H1 (cell line): ENCODE data around the gene GSPT1. TPM values are rescaled to one million over a fixed set of nuclear protein-coding genes. Genes with fewer than 3 reads are reported as not detected.

Experiments used
- CTCF ChIA-PET: fragments of 300-600 bp; sonication (Branson Sonifier 250); formaldehyde crosslinking; loops from one replicate; lab custom pipeline; 2021; ENCODE audit not compliant: partially characterized antibody; lab: Charles Lee
- POLR2A ChIA-PET: fragments of 300-600 bp; sonication (Branson Sonifier 250); formaldehyde crosslinking; loops from one replicate; lab custom pipeline; 2021; ENCODE audit warnings: inconsistent platforms; ENCODE audit not compliant: partially characterized antibody; lab: Charles Lee
- DNase-seq, 2 experiments: peaks; one replicate each; pipeline versions ENCODE4 v3.0.0 to v3.0.0-alpha.2; 2010 to 2022; ENCODE audit warnings: low spot score in 2 of 2, low read depth in 1 of 2, mixed read lengths in 1 of 2
- FAIRE-seq: peaks from 2 replicates; lab custom pipeline; 2011; peaks lifted over from hg19 to GRCh38; lab: Jason Lieb, UNC
- H2AFZ ChIP-seq: 2 replicates; pipeline ENCODE4 v1.8.1; 2012; ENCODE audit warnings: low read length, inconsistent platforms
- H2AK5ac ChIP-seq: 2 replicates; pipeline ENCODE4 v1.6.1; 2013; ENCODE audit warnings: low read depth, low read length
- H2BK120ac ChIP-seq: replicated peaks from 2 replicates; pipeline ENCODE3; 2013; ENCODE audit warnings: low read depth, low read length, inconsistent platforms
- H2BK12ac ChIP-seq: 2 replicates; pipeline ENCODE4 v1.6.1; 2013; ENCODE audit warnings: low read depth, low read length
- H2BK15ac ChIP-seq: 2 replicates; pipeline ENCODE4 v1.6.1; 2013; ENCODE audit warnings: low read length
- H2BK20ac ChIP-seq: 2 replicates; pipeline ENCODE4 v1.6.1; 2013; ENCODE audit warnings: low read length
- H2BK5ac ChIP-seq: 2 replicates; pipeline ENCODE4 v1.6.1; 2013; ENCODE audit warnings: low read depth, low read length
- H3K14ac ChIP-seq: 2 replicates; pipeline ENCODE4 v1.6.1; 2013; ENCODE audit warnings: inconsistent platforms; ENCODE audit not compliant: insufficient read length
- H3K18ac ChIP-seq: 2 replicates; pipeline ENCODE4 v1.6.1; 2013; ENCODE audit warnings: low read length; ENCODE audit errors: extremely low read depth
- H3K23ac ChIP-seq: 2 replicates; pipeline ENCODE4 v1.6.1; 2013; ENCODE audit warnings: inconsistent platforms; ENCODE audit not compliant: insufficient read length
- H3K23me2 ChIP-seq: 2 replicates; pipeline ENCODE4 v1.6.1; 2013; ENCODE audit warnings: low read depth, low read length
- H3K27ac ChIP-seq: 2 replicates; pipeline ENCODE4 v1.6.1; 2011; ENCODE audit warnings: low read depth, low read length, inconsistent platforms
- H3K27me3 ChIP-seq, 4 experiments: replicated peaks in 1 of 4; 1 replicate in 1 of 4; 2 replicates in 3 of 4; pipeline versions ENCODE4 v1.6.1 to v1.8.1; 2011 to 2013; ENCODE audit warnings: low read length in 3 of 4, mild to moderate bottlenecking in 3 of 4, inconsistent platforms in 2 of 4, mixed read lengths in 2 of 4, moderate library complexity in 1 of 4; ENCODE audit not compliant: control insufficient read depth in 3 of 4, insufficient read depth in 3 of 4; ENCODE audit errors: extremely low read depth in 1 of 4
- H3K36me3 ChIP-seq, 4 experiments: 2 replicates each; pipeline versions ENCODE4 v1.6.1 to v1.8.1; 2011 to 2013; ENCODE audit warnings: mild to moderate bottlenecking in 4 of 4, low read length in 3 of 4, moderate library complexity in 2 of 4, control low read depth in 1 of 4, inconsistent platforms in 1 of 4; ENCODE audit not compliant: insufficient read depth in 4 of 4, control insufficient read depth in 2 of 4
- H3K4ac ChIP-seq: replicated peaks from 2 replicates; pipeline ENCODE3; 2013; ENCODE audit warnings: low read length, low read depth, mixed read lengths, inconsistent platforms; ENCODE audit not compliant: insufficient read length
- H3K4me1 ChIP-seq, 4 experiments: replicated peaks in 1 of 4; 1 replicate in 1 of 4; 2 replicates in 3 of 4; pipeline versions ENCODE4 v1.6.1 to v1.8.1; 2011 to 2013; ENCODE audit warnings: low read length in 3 of 4, inconsistent platforms in 2 of 4, mixed read lengths in 1 of 4; ENCODE audit not compliant: insufficient read depth in 4 of 4, control insufficient read depth in 3 of 4
- H3K4me2 ChIP-seq, 2 experiments: 2 replicates each; pipeline versions ENCODE4 v1.6.1 to v1.8.1; 2011 to 2013; ENCODE audit warnings: low read depth in 2 of 2, low read length in 2 of 2, control low read depth in 1 of 2, inconsistent platforms in 1 of 2, mild to moderate bottlenecking in 1 of 2; ENCODE audit not compliant: insufficient read depth in 1 of 2
- H3K4me3 ChIP-seq, 4 experiments: fragments of 200-600, 300-600 bp in 1 of 4; sonication (generic), shearing (Covaris generic), sonication (Bioruptor Twin) in 1 of 4; 2 replicates each; pipeline versions ENCODE4 v1.5.1 to v1.8.1; 2011 to 2016; ENCODE audit warnings: low read length in 4 of 4, low read depth in 3 of 4, control low read depth in 2 of 4, inconsistent platforms in 2 of 4, mild to moderate bottlenecking in 2 of 4, mixed read lengths in 1 of 4, moderate library complexity in 1 of 4; ENCODE audit not compliant: insufficient read depth in 2 of 4; ENCODE audit errors: extremely low read depth in 1 of 4
- H3K56ac ChIP-seq: replicated peaks from 2 replicates; pipeline ENCODE3; 2013; ENCODE audit warnings: low read depth, mild to moderate bottlenecking, mixed read lengths, low read length, inconsistent platforms; ENCODE audit not compliant: insufficient read length
- H3K79me1 ChIP-seq: 2 replicates; pipeline ENCODE4 v1.6.1; 2013; ENCODE audit warnings: low read depth, low read length, control low read depth
- H3K79me2 ChIP-seq, 2 experiments: 2 replicates each; pipeline versions ENCODE4 v1.6.1 to v1.8.1; 2012 to 2013; ENCODE audit warnings: low read length in 2 of 2, mild to moderate bottlenecking in 2 of 2, inconsistent platforms in 1 of 2; ENCODE audit not compliant: insufficient read depth in 2 of 2, control insufficient read depth in 1 of 2
- H3K9ac ChIP-seq, 4 experiments: replicated peaks in 1 of 4; 1 replicate in 1 of 4; 2 replicates in 3 of 4; pipeline versions ENCODE4 v1.6.1 to v1.8.1; 2011 to 2013; ENCODE audit warnings: low read depth in 3 of 4, low read length in 3 of 4, control low read depth in 2 of 4, mild to moderate bottlenecking in 2 of 4, moderate library complexity in 2 of 4, inconsistent platforms in 1 of 4; ENCODE audit errors: extremely low read depth in 1 of 4
- H3K9me3 ChIP-seq, 2 experiments: 2 replicates each; pipeline versions ENCODE4 v1.6.1 to v1.8.1; 2012 to 2013; ENCODE audit warnings: mild to moderate bottlenecking in 2 of 2, moderate library complexity in 2 of 2, control low read depth in 1 of 2, inconsistent platforms in 1 of 2, low read depth in 1 of 2, low read length in 1 of 2, mixed read lengths in 1 of 2; ENCODE audit not compliant: insufficient read depth in 2 of 2
- H4K20me1 ChIP-seq, 2 experiments: replicated peaks in 1 of 2; 2 replicates each; pipeline versions ENCODE3 to v1.8.1; 2011 to 2013; ENCODE audit warnings: inconsistent platforms in 2 of 2, low read length in 2 of 2, mild to moderate bottlenecking in 1 of 2; ENCODE audit not compliant: insufficient read depth in 2 of 2, control insufficient read depth in 1 of 2
- H4K5ac ChIP-seq: 2 replicates; pipeline ENCODE4 v1.6.1; 2013; ENCODE audit warnings: low read length, low read depth, mixed read lengths, inconsistent platforms; ENCODE audit not compliant: insufficient read length
- H4K8ac ChIP-seq: 2 replicates; pipeline ENCODE4 v1.8.0; 2013; ENCODE audit warnings: mild to moderate bottlenecking, moderate library complexity, low read length, inconsistent platforms; ENCODE audit not compliant: insufficient read depth; ENCODE audit errors: extremely low read depth
- H4K91ac ChIP-seq: replicated peaks from 2 replicates; pipeline ENCODE3; 2013; ENCODE audit warnings: low read length, mixed read lengths, inconsistent platforms; ENCODE audit not compliant: insufficient read length
- BACH1 ChIP-seq: IDR thresholded peaks from 2 replicates; pipeline ENCODE4 v1.6.1; 2012; ENCODE audit warnings: low read length, improper control_type of control experiment
- SIX5 ChIP-seq: IDR thresholded peaks from 2 replicates; pipeline ENCODE4 v1.6.1; 2011; ENCODE audit warnings: mild to moderate bottlenecking, low read depth, low read length
- WGBS, 2 experiments: shearing (Covaris generic) in 1 of 2; methylation state at CpG; one replicate each; pipeline versions ENCODE4 v1.1.6 to v1.1.7; 2013 to 2015; ENCODE audit warnings: low lambda C conversion rate in 2 of 2, mixed read lengths in 2 of 2, inconsistent platforms in 1 of 2, low coverage in 1 of 2, missing lambda C conversion rate in 1 of 2; ENCODE audit not compliant: insufficient replicate concordance in 2 of 2, insufficient coverage in 1 of 2, insufficient read length in 1 of 2; ENCODE audit errors: extremely low coverage in 1 of 2, missing lambda C conversion rate in 1 of 2; 5-methylcytosine and 5-hydroxymethylcytosine counted together
- polyA plus RNA-seq, 7 experiments: library from polyadenylated mRNA; depleted of rRNA in 3 of 7; stranded (reverse) in 5 of 7; unstranded in 2 of 7; fragments of >200 nt in 5 of 7; fragments of 200-250 nt in 2 of 7; gene quantifications; 1 replicate in 5 of 7; 2 replicates in 1 of 7; 4 replicates in 1 of 7; pipeline versions ENCODE4 v1.2.1 to v1.2.3, GENCODE V29; 2011 to 2013; ENCODE audit warnings: missing spikeins in 2 of 7, mixed read lengths in 2 of 7
- total RNA-seq: library from RNA; stranded (reverse); fragmentation: NEBNext Ultra II Directional; extraction: Animal tissue kit (Norgen Biotek cat#: 25700); gene quantifications from 2 replicates; pipeline ENCODE4 v1.2.1, GENCODE V29; 2021

The GSPT1 gene
- total and polyA plus RNA-seq, 2 of the 8 experiments (the other 6 are each of a cell fraction or from before 2014, with no cell fraction given), result 51.0 to 204 TPM

- Histone ChIP-seq H3K14ac (no peak overlapping the region), H4K8ac (no peak overlapping the region), H3K9ac (no peak overlapping the region), H3K4me1 (no peaks in the 10 kb centered on the region), H2BK5ac (no peak overlapping the region), H3K4ac (no peak overlapping the region), H3K9me3 (no peaks in the 10 kb centered on the region), H3K27me3 (no peaks in the 10 kb centered on the region), H2BK120ac (no peak overlapping the region), H3K79me1 (no peaks in the 10 kb centered on the region), H4K20me1 (no peaks in the 10 kb centered on the region), H2BK15ac (no peak overlapping the region)
- TF ChIP-seq SIX5, result no peak
- no peak for TF ChIP-seq BACH1
- TF ChIP-seq, all 59 proteins: peak for 0
- FAIRE-seq, result no peak
- H2BK20ac ChIP-seq, result no peak overlapping the region
- no peak overlapping the region for H3K23ac ChIP-seq
- H3K4me3 ChIP-seq, result no peak overlapping the region
- no peak overlapping the region for H2BK12ac ChIP-seq
- WGBS, 2 experiments, result 88% methylated on average over 2 of the region's 2 CpGs; no CpG with 5 or more reads in 1 of the 2 experiments
- H2AK5ac ChIP-seq, result no peak overlapping the region
- no peaks in the 10 kb centered on the region for H3K36me3 ChIP-seq
- H2AFZ ChIP-seq, result no peak overlapping the region
- no peak overlapping the region for H3K27ac ChIP-seq
- no peak overlapping the region for H4K5ac ChIP-seq
- ChIA-PET POLR2A (no interaction called here), CTCF (interaction anchor here (1.5 kb wide), 1 partner anchor 111 kb away, joined by 4 read pairs; no protein-coding TSS in a partner anchor)
- no peak for DNase-seq
- no peaks in the 10 kb centered on the region for H3K79me2 ChIP-seq
- no peak overlapping the region for H3K4me2 ChIP-seq
- no peak overlapping the region for H4K91ac ChIP-seq
- H3K18ac ChIP-seq, result no peak overlapping the region
- H3K23me2 ChIP-seq, result no peaks in the 10 kb centered on the region
- no peak overlapping the region for H3K56ac ChIP-seq
Observed at GRCh38 chr16:11956558-11956957, 40.8 kb upstream of the GSPT1 start.
